A673 (cell line): ENCODE results near the gene JPH2. TPM values are rescaled to one million over a fixed set of nuclear protein-coding genes. Genes with fewer than 3 reads are reported as not detected.

Experiments used
- BruUV-seq: library from RNA; stranded (reverse); fragments of 400-500 nt; replicated peaks from 2 replicates; lab custom pipeline; 2021; lab: Mats Ljungman, UMichigan
- CTCF ChIA-PET: fragments of 300-600 bp; sonication (Branson Sonifier 250); formaldehyde crosslinking; loops from one replicate; lab custom pipeline; 2022; ENCODE audit warnings: antibody characterized with exemption; lab: Charles Lee
- POLR2A ChIA-PET: fragments of 300-600 bp; sonication (Branson Sonifier 250); formaldehyde crosslinking; loops from one replicate; lab custom pipeline; 2022; ENCODE audit warnings: antibody characterized with exemption; ENCODE audit not compliant: low non-redundant PET; lab: Charles Lee
- DNase-seq: peaks from one replicate; pipeline ENCODE4 v3.0.0-alpha.2; 2015; ENCODE audit warnings: low spot score
- H3K27ac ChIP-seq: fragments of 200-600 bp; sonication (generic); 2 replicates; pipeline ENCODE4 v1.5.1; 2016; ENCODE audit warnings: mixed run types, low read depth, mild to moderate bottlenecking, mixed read lengths, antibody characterized with exemption, low read length; ENCODE audit not compliant: poor library complexity, severe bottlenecking
- H3K27me3 ChIP-seq: fragments of 200-600 bp; sonication (generic); replicated peaks from 2 replicates; pipeline ENCODE4 v1.6.1; 2017; ENCODE audit warnings: mixed run types, low read depth, mild to moderate bottlenecking, mixed read lengths, antibody characterized with exemption, low read length; ENCODE audit not compliant: insufficient read depth, poor library complexity
- H3K36me3 ChIP-seq: fragments of 200-600 bp; sonication (generic); 2 replicates; pipeline ENCODE4 v1.6.1; 2016; ENCODE audit warnings: mixed run types, mild to moderate bottlenecking, mixed read lengths, antibody characterized with exemption, low read length; ENCODE audit not compliant: insufficient read depth, poor library complexity, severe bottlenecking
- H3K4me1 ChIP-seq: fragments of 200-600 bp; sonication (generic); 2 replicates; pipeline ENCODE4 v1.6.1; 2017; ENCODE audit warnings: mixed run types, mild to moderate bottlenecking, mixed read lengths, antibody characterized with exemption, low read length; ENCODE audit not compliant: insufficient read depth, poor library complexity, severe bottlenecking
- H3K4me3 ChIP-seq: fragments of 200-600 bp; sonication (generic); 2 replicates; pipeline ENCODE4 v1.5.1; 2016; ENCODE audit warnings: low read depth, mixed run types, mild to moderate bottlenecking, mixed read lengths, low read length; ENCODE audit not compliant: poor library complexity, severe bottlenecking
- H3K9me3 ChIP-seq: fragments of 200-600 bp; sonication (generic); 2 replicates; pipeline ENCODE4 v1.6.1; 2016; ENCODE audit warnings: mixed run types, low read depth, mild to moderate bottlenecking, mixed read lengths, antibody characterized with exemption, low read length; ENCODE audit not compliant: poor library complexity, severe bottlenecking
- CTCF ChIP-seq: fragments of 300-800, 200-600 bp; sonication (generic); conservative IDR thresholded peaks from 2 replicates; pipeline ENCODE4 v1.5.1; 2017; ENCODE audit warnings: low read depth, mild to moderate bottlenecking, antibody characterized with exemption, low read length, moderate library complexity, mixed read lengths
- EZH2 ChIP-seq: fragments of 200-600 bp; sonication (generic); IDR thresholded peaks from 2 replicates; pipeline ENCODE4 v1.6.1; 2017; ENCODE audit warnings: borderline replicate concordance, low read depth, mild to moderate bottlenecking, mixed read lengths, antibody characterized with exemption, low read length; ENCODE audit not compliant: poor library complexity, severe bottlenecking
- intact Hi-C: fragments of 100-400 bp; cut with micrococcal nuclease; formaldehyde crosslinking; loops from one replicate; pipeline ENCODE4 v1.10.0; 2022; ENCODE audit not compliant: unreplicated experiment
- total RNA-seq: library from RNA; stranded (reverse); gene quantifications from 2 replicates; pipeline ENCODE4 v1.2.3, GENCODE V29; 2021

JPH2 gene
- total RNA-seq, 1 experiment from 2014 or later: 1.1 TPM

DNA sequence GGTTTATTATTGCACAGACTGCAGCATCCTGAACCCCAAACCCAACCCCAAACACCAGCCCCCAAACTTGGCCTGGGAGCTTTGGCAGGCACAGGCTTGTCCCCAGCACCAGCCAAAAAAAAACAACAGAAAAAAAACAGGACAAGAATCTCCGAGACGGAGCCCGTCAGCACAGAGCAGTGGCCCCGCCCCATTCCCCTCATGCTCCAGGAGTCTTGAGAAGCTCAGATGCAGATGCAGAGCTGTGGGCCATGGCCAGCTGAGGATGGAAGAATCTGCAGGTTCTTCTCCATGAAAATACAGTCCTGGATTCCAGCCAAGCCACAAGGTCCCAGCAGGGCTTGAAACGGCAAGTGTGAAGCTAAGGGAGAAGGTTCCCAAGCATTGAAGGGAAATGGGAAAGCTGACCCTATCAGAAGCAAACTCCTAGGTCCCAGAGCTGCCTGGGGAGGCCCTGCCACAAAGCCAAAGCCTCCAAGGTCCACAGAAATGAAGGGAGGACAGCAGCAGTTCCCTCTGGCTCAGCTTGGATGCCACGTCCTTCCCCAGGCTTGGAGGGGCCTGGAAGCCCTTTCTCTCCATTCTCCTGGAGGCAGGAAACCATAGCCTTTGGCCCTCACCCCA lies 75.2 kb downstream of the JPH2 start:
- CTCF ChIA-PET: no interaction called here
- no peak for TF ChIP-seq EZH2
- no peak for TF ChIP-seq CTCF
- no TSS peak for BruUV-seq
- peaks cover 5% of the 10 kb centered on the region for H3K9me3 ChIP-seq
- H3K27me3 ChIP-seq: no peaks in the 10 kb centered on the region
- peak; percentile 35 for DNase-seq
- H3K27ac ChIP-seq: no peak overlapping the region
- POLR2A ChIA-PET: interaction anchor here (0.7 kb wide), 1 partner anchor 895 kb away, joined by 4 read pairs; no protein-coding TSS in a partner anchor
- H3K36me3 ChIP-seq: no peaks in the 10 kb centered on the region
- intact Hi-C loops: loop anchor here (10.0 kb wide), 1 partner anchor 353 kb away; no protein-coding TSS in a partner anchor
- no peak overlapping the region for H3K4me3 ChIP-seq
- no peaks in the 10 kb centered on the region for H3K4me1 ChIP-seq

GRCh38 chr20:44110816-44111568 lies 76.0 kb downstream of the JPH2 start:
- ChIA-PET CTCF (no interaction called here), POLR2A (no interaction called here)
- H3K27ac ChIP-seq: no peak overlapping the region
- no peak overlapping the region for H3K4me3 ChIP-seq
- no peaks in the 10 kb centered on the region for H3K4me1 ChIP-seq
- TF ChIP-seq EZH2 (no peak), CTCF (no peak)
- no peaks in the 10 kb centered on the region for H3K36me3 ChIP-seq
- intact Hi-C loops: loop anchor here (10.0 kb wide), 1 partner anchor 354 kb away; no protein-coding TSS in a partner anchor
- H3K27me3 ChIP-seq: no peaks in the 10 kb centered on the region
- BruUV-seq: no TSS peak
- DNase-seq: no peak
- H3K9me3 ChIP-seq: peaks cover 5% of the 10 kb centered on the region

GRCh38 chr20:44109951-44110361 lies 77.0 kb downstream of the JPH2 start:
- BruUV-seq: no TSS peak
- CTCF ChIA-PET: interaction anchor here (0.5 kb wide), 1 partner anchor 318 kb away, joined by 3 read pairs; no protein-coding TSS in a partner anchor
- H3K4me3 ChIP-seq: no peak overlapping the region
- no peaks in the 10 kb centered on the region for H3K36me3 ChIP-seq
- DNase-seq: no peak
- TF ChIP-seq CTCF: peak; percentile 33; the same call in 1 of the 2 replicates
- no peak for TF ChIP-seq EZH2
- H3K9me3 ChIP-seq: peaks cover 5% of the 10 kb centered on the region
- no peaks in the 10 kb centered on the region for H3K27me3 ChIP-seq
- H3K27ac ChIP-seq: no peak overlapping the region
- intact Hi-C loops: loop anchor here (10.0 kb wide), 1 partner anchor 355 kb away; no protein-coding TSS in a partner anchor
- H3K4me1 ChIP-seq: no peaks in the 10 kb centered on the region
- POLR2A ChIA-PET: no interaction called here
